Subcutaneous adipose tissue (tissue), 4 donors: ENCODE measurements around the gene HESX1. TPM values are rescaled to one million over a fixed set of nuclear protein-coding genes. Genes with fewer than 3 reads are reported as not detected.

Source experiments
- CTCF ChIP-seq: fragments of 450-650 bp; IDR thresholded peaks from one replicate; pipeline ENCODE4 v1.5.1; 2016; ENCODE audit warnings: low read depth, mild to moderate bottlenecking, control low read depth, antibody characterized with exemption, moderate library complexity
- total RNA-seq, 4 donors: library from RNA; depleted of rRNA; stranded (reverse); fragments of >200 nt; gene quantifications; one replicate each; pipeline ENCODE4 v1.1.0, GENCODE V29; 2016

HESX1 gene
- total RNA-seq, 4 donors from 2014 or later: 1.4 to 4.3 TPM; not detected in 2

- TF ChIP-seq CTCF: no peak
Measured at GRCh38 chr3:57227204-57227929, 27.6 kb upstream of the HESX1 start, which contains the start of gene APPL1. APPL1 (plus strand) TSS chr3:57227729; CDS start chr3:57227884, 155 bp downstream.

DNA sequence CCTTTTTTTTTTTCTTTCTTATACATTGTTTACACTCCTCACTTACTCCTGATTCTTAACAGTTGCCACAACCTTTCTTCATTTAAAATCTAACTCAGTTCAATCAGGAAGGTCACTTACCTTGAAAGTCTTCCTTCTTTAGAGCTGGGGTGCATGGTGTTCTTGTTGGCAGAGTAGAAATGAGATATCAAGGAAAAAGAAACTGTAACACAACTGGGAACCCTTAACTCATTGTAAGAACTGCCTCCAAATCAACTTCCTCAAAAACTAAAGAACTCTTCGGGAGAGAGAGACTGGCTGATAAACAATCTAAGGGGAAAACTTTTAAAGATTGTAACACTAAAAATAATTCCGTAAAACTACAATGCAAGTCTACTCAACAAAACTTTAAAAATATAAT lies 26.4 kb upstream of the HESX1 start:
- TF ChIP-seq CTCF: no peak

DNA sequence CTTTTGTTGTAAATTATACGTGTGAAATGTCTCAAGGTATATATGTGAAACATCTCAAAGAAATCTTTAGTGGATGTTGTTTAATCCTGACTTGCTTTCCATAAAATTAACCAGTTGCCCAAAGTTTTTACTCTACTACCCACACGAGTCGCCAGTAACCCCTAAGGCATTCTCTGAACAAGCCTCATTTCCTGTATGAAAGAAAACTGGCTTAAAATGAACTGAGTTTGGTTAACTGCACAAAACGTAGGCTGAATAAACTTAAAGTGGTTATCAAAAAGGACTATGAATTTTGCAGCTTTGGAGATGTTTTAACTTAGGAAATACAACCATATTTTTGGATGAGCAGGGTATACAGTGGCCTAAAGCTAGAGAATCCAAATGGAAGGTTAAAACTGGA lies 25.1 kb upstream of the HESX1 start:
- no peak for TF ChIP-seq CTCF

DNA sequence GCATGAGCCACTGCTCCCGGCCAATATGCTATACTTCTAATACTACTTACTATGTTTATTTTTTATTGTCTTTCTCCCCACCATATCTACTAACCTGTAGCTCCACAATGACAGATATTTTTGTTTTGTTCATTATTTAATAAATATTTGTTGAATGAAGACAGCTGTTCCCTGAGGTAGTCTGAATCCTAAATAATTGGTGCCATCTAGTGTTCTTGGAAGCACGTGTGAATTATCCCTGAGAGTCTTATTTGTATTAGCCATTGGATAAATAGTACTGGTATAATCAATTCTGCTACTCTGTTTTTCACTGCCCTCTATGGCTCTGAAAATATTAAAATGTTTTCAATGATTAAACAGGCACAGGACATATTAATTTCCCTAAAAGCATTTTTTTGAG lies 22.1 kb upstream of the HESX1 start:
- no peak for TF ChIP-seq CTCF

GRCh38 chr3:57206423-57206822 lies 6.6 kb upstream of the HESX1 start:
- TF ChIP-seq CTCF: no peak

DNA sequence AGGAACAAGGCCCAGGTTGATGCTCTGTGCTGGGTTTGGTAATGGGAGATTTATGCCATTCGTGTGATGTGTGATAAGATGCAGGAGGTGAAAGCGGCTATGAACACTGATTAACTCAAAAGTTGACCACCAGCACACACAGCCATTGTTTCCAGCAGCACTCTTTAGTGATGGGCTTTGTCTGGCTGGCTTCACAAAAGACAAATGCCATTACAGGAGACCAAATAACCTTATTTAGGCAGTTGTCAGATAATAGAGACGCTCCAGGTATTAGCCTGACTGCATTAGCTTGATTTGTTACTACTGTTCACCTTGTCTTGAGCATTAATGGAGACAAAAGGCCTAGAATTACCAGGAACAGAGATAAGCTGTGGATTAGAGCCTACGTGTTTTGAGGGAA lies 5.1 kb downstream of the HESX1 start:
- no peak for TF ChIP-seq CTCF

DNA sequence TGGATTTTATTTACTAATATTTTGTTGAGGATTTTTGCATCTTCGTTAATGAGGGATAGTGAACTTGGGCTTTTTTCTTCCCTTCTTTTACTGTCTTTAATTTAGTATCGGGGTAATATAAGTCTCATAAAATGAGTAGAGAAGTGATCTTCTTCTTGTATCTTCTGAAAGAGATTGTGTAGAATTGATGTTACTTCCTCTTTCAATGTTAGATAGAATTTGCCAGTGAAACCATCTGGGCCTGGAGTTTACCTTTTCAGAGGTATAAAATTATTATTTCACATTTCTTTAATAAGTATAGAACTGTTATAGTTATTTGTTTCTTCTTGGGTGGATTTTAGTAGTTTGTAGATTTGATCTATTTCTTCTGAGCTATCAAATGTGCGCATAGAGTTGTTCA lies 7.8 kb downstream of the HESX1 start:
- TF ChIP-seq CTCF: no peak
